ENCODE results near the gene NCF4.

The NCF4 gene

GRCh38 chr22:36887162-36887561, 26.4 kb downstream of the NCF4 start:
- no CpG with 5 or more reads among the region's 4 CpGs for WGBS (ENCODE audit: extremely low coverage, insufficient coverage, insufficient read length)
- Histone ChIP-seq H3K4ac (ENCODE audit: low read depth, low read length) (no peak overlapping the region), H3K14ac (ENCODE audit: low read length) (no peak overlapping the region), H3K79me2 (ENCODE audit: control insufficient read depth, insufficient read depth, low read length, poor library complexity) (no peaks in the 10 kb centered on the region), H3K9ac (ENCODE audit: low read length) (no peak overlapping the region), H2BK12ac (ENCODE audit: low read length) (no peak overlapping the region), H2BK5ac (ENCODE audit: low read depth, low read length, poor library complexity) (no peak overlapping the region), H3K4me1 (ENCODE audit: control insufficient read depth in 1 of 2, insufficient read depth in 2 of 2, low read length in 2 of 2) (peaks cover 2 to 4% of the 10 kb centered on the region in 2 experiments), H3K79me1 (ENCODE audit: low read length) (peaks cover under 1% of the 10 kb centered on the region), H2AK5ac (ENCODE audit: low read length) (no peak overlapping the region), H3K9me3 (ENCODE audit: insufficient read depth, low read depth, low read length) (no peaks in the 10 kb centered on the region), H3K27ac (ENCODE audit: low read depth, low read length) (no peak overlapping the region), H3K18ac (ENCODE audit: low read length) (no peak overlapping the region), H2BK120ac (ENCODE audit: insufficient read depth, low read length, poor library complexity) (no peak overlapping the region), H3K27me3 (ENCODE audit: insufficient read depth, low read length) (no peaks in the 10 kb centered on the region), H4K91ac (ENCODE audit: low read depth, low read length) (no peak overlapping the region), H3K23ac (ENCODE audit: low read length) (peak overlapping the region; percentile 73), H4K8ac (ENCODE audit: low read depth, low read length) (no peak overlapping the region), H4K12ac (ENCODE audit: low read depth, low read length) (no peak overlapping the region), H3K36me3 (ENCODE audit: control insufficient read depth in 1 of 2, insufficient read depth in 2 of 2, low read length in 2 of 2) (no peaks in the 10 kb centered on the region), H2AFZ (ENCODE audit: insufficient read depth, low read length, poor library complexity) (no peak overlapping the region), H3K4me2 (ENCODE audit: low read length) (no peak overlapping the region), H3K4me3 (ENCODE audit: low read depth, low read length) (no peak overlapping the region)
- no peak for DNase-seq

- H3K27ac ChIP-seq (ENCODE audit: low read depth, low read length) = no peak overlapping the region
- H4K12ac ChIP-seq (ENCODE audit: low read depth, low read length) = no peak overlapping the region
- H3K18ac ChIP-seq (ENCODE audit: low read length) = no peak overlapping the region
- H3K4me3 ChIP-seq (ENCODE audit: low read depth, low read length) = no peak overlapping the region
- no CpG with 5 or more reads among the region's 1 CpG for WGBS (ENCODE audit: extremely low coverage, insufficient coverage, insufficient read length)
- no peak overlapping the region for H4K91ac ChIP-seq (ENCODE audit: low read depth, low read length)
- no peaks in the 10 kb centered on the region for H3K79me2 ChIP-seq (ENCODE audit: control insufficient read depth, insufficient read depth, low read length, poor library complexity)
- no peak overlapping the region for H4K8ac ChIP-seq (ENCODE audit: low read depth, low read length)
- H3K4ac ChIP-seq (ENCODE audit: low read depth, low read length) = no peak overlapping the region
- H3K23ac ChIP-seq (ENCODE audit: low read length) = no peak overlapping the region
- no peak overlapping the region for H3K9ac ChIP-seq (ENCODE audit: low read length)
- peak in 1 of 2 donors; percentile 49 for DNase-seq
- no peak overlapping the region for H2AK5ac ChIP-seq (ENCODE audit: low read length)
- no peak overlapping the region for H3K4me2 ChIP-seq (ENCODE audit: low read length)
- H3K79me1 ChIP-seq (ENCODE audit: low read length) = peaks cover 1% of the 10 kb centered on the region
- no peak overlapping the region for H3K14ac ChIP-seq (ENCODE audit: low read length)
- H3K4me1 ChIP-seq (ENCODE audit: control insufficient read depth in 1 of 2, insufficient read depth in 2 of 2, low read length in 2 of 2) = peaks cover 0 to 4% of the 10 kb centered on the region in 2 experiments
- H3K9me3 ChIP-seq (ENCODE audit: insufficient read depth, low read depth, low read length) = peaks cover 3% of the 10 kb centered on the region
- H3K27me3 ChIP-seq (ENCODE audit: insufficient read depth, low read length) = no peaks in the 10 kb centered on the region
- no peak overlapping the region for H2BK5ac ChIP-seq (ENCODE audit: low read depth, low read length, poor library complexity)
- no peak overlapping the region for H2AFZ ChIP-seq (ENCODE audit: insufficient read depth, low read length, poor library complexity)
- H2BK120ac ChIP-seq (ENCODE audit: insufficient read depth, low read length, poor library complexity) = no peak overlapping the region
- H3K36me3 ChIP-seq (ENCODE audit: control insufficient read depth in 1 of 2, insufficient read depth in 2 of 2, low read length in 2 of 2) = no peaks in the 10 kb centered on the region
- H2BK12ac ChIP-seq (ENCODE audit: low read length) = no peak overlapping the region
Measured at GRCh38 chr22:36891646-36892045, 30.8 kb downstream of the NCF4 start.

GRCh38 chr22:36892292-36892691, 31.5 kb downstream of the NCF4 start:
- Histone ChIP-seq H3K79me2 (ENCODE audit: control insufficient read depth, insufficient read depth, low read length, poor library complexity) (no peaks in the 10 kb centered on the region), H3K4me1 (ENCODE audit: control insufficient read depth in 1 of 2, insufficient read depth in 2 of 2, low read length in 2 of 2) (peaks cover 0 to 4% of the 10 kb centered on the region in 2 experiments), H3K27me3 (ENCODE audit: insufficient read depth, low read length) (no peaks in the 10 kb centered on the region), H2AK5ac (ENCODE audit: low read length) (no peak overlapping the region), H3K18ac (ENCODE audit: low read length) (no peak overlapping the region), H3K9me3 (ENCODE audit: insufficient read depth, low read depth, low read length) (peaks cover 3% of the 10 kb centered on the region), H3K4me3 (ENCODE audit: low read depth, low read length) (no peak overlapping the region), H3K36me3 (ENCODE audit: control insufficient read depth in 1 of 2, insufficient read depth in 2 of 2, low read length in 2 of 2) (no peaks in the 10 kb centered on the region), H3K27ac (ENCODE audit: low read depth, low read length) (no peak overlapping the region), H2BK5ac (ENCODE audit: low read depth, low read length, poor library complexity) (no peak overlapping the region), H3K23ac (ENCODE audit: low read length) (no peak overlapping the region), H3K4ac (ENCODE audit: low read depth, low read length) (no peak overlapping the region), H4K91ac (ENCODE audit: low read depth, low read length) (no peak overlapping the region), H2AFZ (ENCODE audit: insufficient read depth, low read length, poor library complexity) (no peak overlapping the region), H3K9ac (ENCODE audit: low read length) (no peak overlapping the region), H3K79me1 (ENCODE audit: low read length) (peaks cover 1% of the 10 kb centered on the region), H2BK120ac (ENCODE audit: insufficient read depth, low read length, poor library complexity) (peak overlapping the region; percentile 57), H3K4me2 (ENCODE audit: low read length) (no peak overlapping the region), H4K8ac (ENCODE audit: low read depth, low read length) (no peak overlapping the region), H3K14ac (ENCODE audit: low read length) (no peak overlapping the region), H2BK12ac (ENCODE audit: low read length) (no peak overlapping the region), H4K12ac (ENCODE audit: low read depth, low read length) (no peak overlapping the region)
- DNase-seq = no peak
- WGBS (ENCODE audit: extremely low coverage, insufficient coverage, insufficient read length) = no CpG with 5 or more reads among the region's 2 CpGs

GRCh38 chr22:36893262-36893661, 32.5 kb downstream of the NCF4 start:
- H3K23ac ChIP-seq (ENCODE audit: low read length) = no peak overlapping the region
- no peaks in the 10 kb centered on the region for H3K27me3 ChIP-seq (ENCODE audit: insufficient read depth, low read length)
- H3K9me3 ChIP-seq (ENCODE audit: insufficient read depth, low read depth, low read length) = peaks cover 4% of the 10 kb centered on the region
- H3K79me2 ChIP-seq (ENCODE audit: control insufficient read depth, insufficient read depth, low read length, poor library complexity) = no peaks in the 10 kb centered on the region
- H2BK12ac ChIP-seq (ENCODE audit: low read length) = no peak overlapping the region
- no peaks in the 10 kb centered on the region for H3K36me3 ChIP-seq (ENCODE audit: control insufficient read depth in 1 of 2, insufficient read depth in 2 of 2, low read length in 2 of 2)
- no peak overlapping the region for H2AK5ac ChIP-seq (ENCODE audit: low read length)
- WGBS (ENCODE audit: extremely low coverage, insufficient coverage, insufficient read length) = no CpG with 5 or more reads among the region's 3 CpGs
- H3K79me1 ChIP-seq (ENCODE audit: low read length) = peaks cover 1% of the 10 kb centered on the region
- H3K9ac ChIP-seq (ENCODE audit: low read length) = no peak overlapping the region
- H3K4me1 ChIP-seq (ENCODE audit: control insufficient read depth in 1 of 2, insufficient read depth in 2 of 2, low read length in 2 of 2) = peaks cover 0 to 4% of the 10 kb centered on the region in 2 experiments
- no peak overlapping the region for H4K12ac ChIP-seq (ENCODE audit: low read depth, low read length)
- no peak overlapping the region for H2BK5ac ChIP-seq (ENCODE audit: low read depth, low read length, poor library complexity)
- no peak overlapping the region for H3K14ac ChIP-seq (ENCODE audit: low read length)
- H3K18ac ChIP-seq (ENCODE audit: low read length) = no peak overlapping the region
- no peak overlapping the region for H3K27ac ChIP-seq (ENCODE audit: low read depth, low read length)
- H3K4ac ChIP-seq (ENCODE audit: low read depth, low read length) = no peak overlapping the region
- H2AFZ ChIP-seq (ENCODE audit: insufficient read depth, low read length, poor library complexity) = no peak overlapping the region
- H2BK120ac ChIP-seq (ENCODE audit: insufficient read depth, low read length, poor library complexity) = no peak overlapping the region
- H3K4me3 ChIP-seq (ENCODE audit: low read depth, low read length) = no peak overlapping the region
- peak; percentile 89 to 97 for DNase-seq
- no peak overlapping the region for H4K8ac ChIP-seq (ENCODE audit: low read depth, low read length)
- no peak overlapping the region for H3K4me2 ChIP-seq (ENCODE audit: low read length)
- H4K91ac ChIP-seq (ENCODE audit: low read depth, low read length) = no peak overlapping the region
